Mesodermal cell (in vitro differentiated cells): ENCODE measurements around the gene IL1R1.
A peak's percentile ranks its signal among the peaks of the same experiment; 100 is the strongest.

Experiments used
- H3K27ac ChIP-seq: 2 replicates; pipeline ENCODE4 v1.7.0; 2013; ENCODE audit warnings: mild to moderate bottlenecking, low read depth, low read length, moderate library complexity; ENCODE audit not compliant: severe bottlenecking
- H3K36me3 ChIP-seq: 2 replicates; pipeline ENCODE4 v1.7.1; 2013; ENCODE audit warnings: mild to moderate bottlenecking, low read length, moderate library complexity; ENCODE audit not compliant: control insufficient read depth, insufficient read depth
- H3K4me1 ChIP-seq: one replicate; pipeline ENCODE4 v1.7.1; 2013; ENCODE audit warnings: mild to moderate bottlenecking, low read length; ENCODE audit not compliant: insufficient read depth, control insufficient read depth, poor library complexity, severe bottlenecking
- H3K4me3 ChIP-seq: 2 replicates; pipeline ENCODE4 v1.7.0; 2013; ENCODE audit warnings: low read length, control low read depth, mild to moderate bottlenecking; ENCODE audit not compliant: insufficient read depth, poor library complexity, severe bottlenecking; ENCODE audit errors: extremely low read depth
- H3K9me3 ChIP-seq: 2 replicates; pipeline ENCODE4 v1.7.1; 2013; ENCODE audit warnings: mild to moderate bottlenecking, low read length, moderate library complexity; ENCODE audit not compliant: control insufficient read depth
- WGBS, 2 experiments: methylation state at CpG; one replicate each; pipeline ENCODE4 v1.1.5; 2013; ENCODE audit warnings: missing lambda C conversion rate in 2 of 2; ENCODE audit not compliant: insufficient coverage in 2 of 2; 5-methylcytosine and 5-hydroxymethylcytosine counted together

Gene IL1R1

GRCh38 chr2:102187496-102188150 is 45.1 kb downstream of the IL1R1 start:
- WGBS, 2 experiments = 13 to 19% methylated on average over 16 to 40 of the region's 50 CpGs
- Histone ChIP-seq H3K9me3 (no peaks in the 10 kb centered on the region), H3K36me3 (no peaks in the 10 kb centered on the region), H3K27ac (no peak overlapping the region), H3K4me1 (no peaks in the 10 kb centered on the region), H3K4me3 (peak overlapping the region; percentile 28)

GRCh38 chr2:102190430-102191107 is 48.0 kb downstream of the IL1R1 start:
- WGBS, 2 experiments = 75 to 92% methylated on average over 4 of the region's 10 CpGs
- Histone ChIP-seq H3K4me1 (no peaks in the 10 kb centered on the region), H3K4me3 (no peak overlapping the region), H3K27ac (no peak overlapping the region), H3K36me3 (no peaks in the 10 kb centered on the region), H3K9me3 (no peaks in the 10 kb centered on the region)

- no peak overlapping the region for H3K27ac ChIP-seq
- no peaks in the 10 kb centered on the region for H3K36me3 ChIP-seq
- no peaks in the 10 kb centered on the region for H3K4me1 ChIP-seq
- no peak overlapping the region for H3K4me3 ChIP-seq
- 86% methylated on average over 1 of the region's 1 CpG; no CpG with 5 or more reads in 1 of the 2 experiments for WGBS, 2 experiments
- H3K9me3 ChIP-seq = no peaks in the 10 kb centered on the region
Observed at GRCh38 chr2:102191501-102191900, 49.0 kb downstream of the IL1R1 start.

- no peaks in the 10 kb centered on the region for H3K4me1 ChIP-seq
- H3K4me3 ChIP-seq = no peak overlapping the region
- no peak overlapping the region for H3K27ac ChIP-seq
- no peaks in the 10 kb centered on the region for H3K9me3 ChIP-seq
- 100% methylated on average over 1 of the region's 1 CpG; no CpG with 5 or more reads in 1 of the 2 experiments for WGBS, 2 experiments
- H3K36me3 ChIP-seq = no peaks in the 10 kb centered on the region
Observed at GRCh38 chr2:102193074-102193473, 50.5 kb downstream of the IL1R1 start.

- no peaks in the 10 kb centered on the region for H3K9me3 ChIP-seq
- H3K4me1 ChIP-seq = no peaks in the 10 kb centered on the region
- H3K27ac ChIP-seq = no peak overlapping the region
- no peak overlapping the region for H3K4me3 ChIP-seq
- 50 to 86% methylated on average over 1 to 3 of the region's 5 CpGs for WGBS, 2 experiments
- no peaks in the 10 kb centered on the region for H3K36me3 ChIP-seq
Observed at GRCh38 chr2:102194609-102195268, 52.2 kb downstream of the IL1R1 start.

GRCh38 chr2:102197389-102198137 is 55.0 kb downstream of the IL1R1 start:
- no peaks in the 10 kb centered on the region for H3K36me3 ChIP-seq
- no peak overlapping the region for H3K27ac ChIP-seq
- no peaks in the 10 kb centered on the region for H3K4me1 ChIP-seq
- 80 to 94% methylated on average over 2 of the region's 5 CpGs for WGBS, 2 experiments
- H3K4me3 ChIP-seq = no peak overlapping the region
- no peaks in the 10 kb centered on the region for H3K9me3 ChIP-seq

- WGBS, 2 experiments = 100% methylated on average over 1 of the region's 1 CpG; no CpG with 5 or more reads in 1 of the 2 experiments
- no peaks in the 10 kb centered on the region for H3K4me1 ChIP-seq
- no peaks in the 10 kb centered on the region for H3K36me3 ChIP-seq
- H3K4me3 ChIP-seq = no peak overlapping the region
- no peak overlapping the region for H3K27ac ChIP-seq
- H3K9me3 ChIP-seq = no peaks in the 10 kb centered on the region
Observed at GRCh38 chr2:102200539-102200938, 58.0 kb downstream of the IL1R1 start.

GRCh38 chr2:102204638-102205037 is 62.1 kb downstream of the IL1R1 start:
- Histone ChIP-seq H3K4me1 (no peaks in the 10 kb centered on the region), H3K9me3 (no peaks in the 10 kb centered on the region), H3K4me3 (no peak overlapping the region), H3K36me3 (no peaks in the 10 kb centered on the region), H3K27ac (no peak overlapping the region)

GRCh38 chr2:102206666-102207341 is 64.3 kb downstream of the IL1R1 start:
- no peak overlapping the region for H3K4me3 ChIP-seq
- no peak overlapping the region for H3K27ac ChIP-seq
- WGBS, 2 experiments = 69 to 80% methylated on average over 5 of the region's 5 CpGs
- no peaks in the 10 kb centered on the region for H3K9me3 ChIP-seq
- H3K36me3 ChIP-seq = no peaks in the 10 kb centered on the region
- no peaks in the 10 kb centered on the region for H3K4me1 ChIP-seq

- H3K27ac ChIP-seq = no peak overlapping the region
- H3K4me1 ChIP-seq = no peaks in the 10 kb centered on the region
- no peaks in the 10 kb centered on the region for H3K36me3 ChIP-seq
- H3K4me3 ChIP-seq = no peak overlapping the region
- no peaks in the 10 kb centered on the region for H3K9me3 ChIP-seq
Observed at GRCh38 chr2:102208774-102209173, 66.2 kb downstream of the IL1R1 start.
